Retinal pigment epithelial cell (primary cell): ENCODE data around the gene XG.
"Not testable (repeated sequence)": the region's sequence is repeated elsewhere in the genome, so short reads cannot be mapped to it uniquely, and the experiment has no call there.

Experiments used
- DNase-seq: peaks from one replicate; pipeline ENCODE4 v3.0.0-alpha.2; 2010; ENCODE audit warnings: low read depth
- H3K4me3 ChIP-seq: 2 replicates; pipeline ENCODE4 v1.5.1; 2011; ENCODE audit warnings: mild to moderate bottlenecking, low read length, control low read depth, moderate library complexity
- CTCF ChIP-seq: conservative IDR thresholded peaks from 2 replicates; pipeline ENCODE4 v1.5.1; 2011; ENCODE audit warnings: low read depth, low read length, control low read depth, inconsistent platforms

Gene XG

GRCh38 chrX:2733286-2733685, 18.6 kb upstream of the XG start:
- H3K4me3 ChIP-seq, result no peak overlapping the region
- TF ChIP-seq CTCF, result no peak
- no peak for DNase-seq

GRCh38 chrX:2735270-2735669, 16.6 kb upstream of the XG start:
- no peak for TF ChIP-seq CTCF
- no peak for DNase-seq
- no peak overlapping the region for H3K4me3 ChIP-seq

- TF ChIP-seq CTCF, result no peak
- DNase-seq, result no peak
- no peak overlapping the region for H3K4me3 ChIP-seq
These were observed 11.2 kb upstream of the XG start for GRCh38 chrX:2740672-2741071.

- H3K4me3 ChIP-seq, result no peak overlapping the region
- no peak for TF ChIP-seq CTCF
- no peak for DNase-seq
These were observed 10.5 kb upstream of the XG start for GRCh38 chrX:2741386-2741785.

GRCh38 chrX:2746250-2746649, 5.6 kb upstream of the XG start:
- H3K4me3 ChIP-seq, DNase-seq: not testable (repeated sequence)

GRCh38 chrX:2748171-2748814, 3.5 kb upstream of the XG start:
- no peak overlapping the region for H3K4me3 ChIP-seq
- TF ChIP-seq CTCF, result no peak
- no peak for DNase-seq

- no peak for DNase-seq
- no peak for TF ChIP-seq CTCF
- H3K4me3 ChIP-seq, result no peak overlapping the region
These were observed 3.0 kb upstream of the XG start for GRCh38 chrX:2748815-2749188.

GRCh38 chrX:2751291-2751690, 549 bp upstream of the XG start:
- no peak overlapping the region for H3K4me3 ChIP-seq
- DNase-seq, result no peak
- no peak for TF ChIP-seq CTCF

- H3K4me3 ChIP-seq, DNase-seq: not testable (repeated sequence)
These were observed 601 bp downstream of the XG start for GRCh38 chrX:2752441-2752840.

GRCh38 chrX:2755163-2755715, 3.4 kb downstream of the XG start:
- DNase-seq, H3K4me3 ChIP-seq: not testable (repeated sequence)
